H1 (cell line): Measurements from ENCODE around the gene RASD1. TPM values are rescaled to one million over a fixed set of nuclear protein-coding genes. Genes with fewer than 3 reads are reported as not detected.

Experiments used
- CTCF ChIA-PET: fragments of 300-600 bp; sonication (Branson Sonifier 250); formaldehyde crosslinking; loops from one replicate; lab custom pipeline; 2021; ENCODE audit not compliant: partially characterized antibody; lab: Charles Lee
- POLR2A ChIA-PET: fragments of 300-600 bp; sonication (Branson Sonifier 250); formaldehyde crosslinking; loops from one replicate; lab custom pipeline; 2021; ENCODE audit warnings: inconsistent platforms; ENCODE audit not compliant: partially characterized antibody; lab: Charles Lee
- DNase-seq, 2 experiments: peaks; one replicate each; pipeline versions ENCODE4 v3.0.0 to v3.0.0-alpha.2; 2010 to 2022; ENCODE audit warnings: low spot score in 2 of 2, low read depth in 1 of 2, mixed read lengths in 1 of 2
- FAIRE-seq: peaks from 2 replicates; lab custom pipeline; 2011; peaks lifted over from hg19 to GRCh38; lab: Jason Lieb, UNC
- H2AFZ ChIP-seq: 2 replicates; pipeline ENCODE4 v1.8.1; 2012; ENCODE audit warnings: low read length, inconsistent platforms
- H2AK5ac ChIP-seq: 2 replicates; pipeline ENCODE4 v1.6.1; 2013; ENCODE audit warnings: low read depth, low read length
- H2BK120ac ChIP-seq: replicated peaks from 2 replicates; pipeline ENCODE3; 2013; ENCODE audit warnings: low read depth, low read length, inconsistent platforms
- H2BK12ac ChIP-seq: 2 replicates; pipeline ENCODE4 v1.6.1; 2013; ENCODE audit warnings: low read depth, low read length
- H2BK15ac ChIP-seq: 2 replicates; pipeline ENCODE4 v1.6.1; 2013; ENCODE audit warnings: low read length
- H2BK20ac ChIP-seq: 2 replicates; pipeline ENCODE4 v1.6.1; 2013; ENCODE audit warnings: low read length
- H2BK5ac ChIP-seq: 2 replicates; pipeline ENCODE4 v1.6.1; 2013; ENCODE audit warnings: low read depth, low read length
- H3K14ac ChIP-seq: 2 replicates; pipeline ENCODE4 v1.6.1; 2013; ENCODE audit warnings: inconsistent platforms; ENCODE audit not compliant: insufficient read length
- H3K18ac ChIP-seq: 2 replicates; pipeline ENCODE4 v1.6.1; 2013; ENCODE audit warnings: low read length; ENCODE audit errors: extremely low read depth
- H3K23ac ChIP-seq: 2 replicates; pipeline ENCODE4 v1.6.1; 2013; ENCODE audit warnings: inconsistent platforms; ENCODE audit not compliant: insufficient read length
- H3K23me2 ChIP-seq: 2 replicates; pipeline ENCODE4 v1.6.1; 2013; ENCODE audit warnings: low read depth, low read length
- H3K27ac ChIP-seq: 2 replicates; pipeline ENCODE4 v1.6.1; 2011; ENCODE audit warnings: low read depth, low read length, inconsistent platforms
- H3K27me3 ChIP-seq, 4 experiments: replicated peaks in 1 of 4; 1 replicate in 1 of 4; 2 replicates in 3 of 4; pipeline versions ENCODE4 v1.6.1 to v1.8.1; 2011 to 2013; ENCODE audit warnings: low read length in 3 of 4, mild to moderate bottlenecking in 3 of 4, inconsistent platforms in 2 of 4, mixed read lengths in 2 of 4, moderate library complexity in 1 of 4; ENCODE audit not compliant: control insufficient read depth in 3 of 4, insufficient read depth in 3 of 4; ENCODE audit errors: extremely low read depth in 1 of 4
- H3K36me3 ChIP-seq, 4 experiments: 2 replicates each; pipeline versions ENCODE4 v1.6.1 to v1.8.1; 2011 to 2013; ENCODE audit warnings: mild to moderate bottlenecking in 4 of 4, low read length in 3 of 4, moderate library complexity in 2 of 4, control low read depth in 1 of 4, inconsistent platforms in 1 of 4; ENCODE audit not compliant: insufficient read depth in 4 of 4, control insufficient read depth in 2 of 4
- H3K4ac ChIP-seq: replicated peaks from 2 replicates; pipeline ENCODE3; 2013; ENCODE audit warnings: low read length, low read depth, mixed read lengths, inconsistent platforms; ENCODE audit not compliant: insufficient read length
- H3K4me1 ChIP-seq, 4 experiments: replicated peaks in 1 of 4; 1 replicate in 1 of 4; 2 replicates in 3 of 4; pipeline versions ENCODE4 v1.6.1 to v1.8.1; 2011 to 2013; ENCODE audit warnings: low read length in 3 of 4, inconsistent platforms in 2 of 4, mixed read lengths in 1 of 4; ENCODE audit not compliant: insufficient read depth in 4 of 4, control insufficient read depth in 3 of 4
- H3K4me2 ChIP-seq, 2 experiments: 2 replicates each; pipeline versions ENCODE4 v1.6.1 to v1.8.1; 2011 to 2013; ENCODE audit warnings: low read depth in 2 of 2, low read length in 2 of 2, control low read depth in 1 of 2, inconsistent platforms in 1 of 2, mild to moderate bottlenecking in 1 of 2; ENCODE audit not compliant: insufficient read depth in 1 of 2
- H3K4me3 ChIP-seq, 4 experiments: fragments of 200-600, 300-600 bp in 1 of 4; sonication (generic), shearing (Covaris generic), sonication (Bioruptor Twin) in 1 of 4; 2 replicates each; pipeline versions ENCODE4 v1.5.1 to v1.8.1; 2011 to 2016; ENCODE audit warnings: low read length in 4 of 4, low read depth in 3 of 4, control low read depth in 2 of 4, inconsistent platforms in 2 of 4, mild to moderate bottlenecking in 2 of 4, mixed read lengths in 1 of 4, moderate library complexity in 1 of 4; ENCODE audit not compliant: insufficient read depth in 2 of 4; ENCODE audit errors: extremely low read depth in 1 of 4
- H3K56ac ChIP-seq: replicated peaks from 2 replicates; pipeline ENCODE3; 2013; ENCODE audit warnings: low read depth, mild to moderate bottlenecking, mixed read lengths, low read length, inconsistent platforms; ENCODE audit not compliant: insufficient read length
- H3K79me1 ChIP-seq: 2 replicates; pipeline ENCODE4 v1.6.1; 2013; ENCODE audit warnings: low read depth, low read length, control low read depth
- H3K79me2 ChIP-seq, 2 experiments: 2 replicates each; pipeline versions ENCODE4 v1.6.1 to v1.8.1; 2012 to 2013; ENCODE audit warnings: low read length in 2 of 2, mild to moderate bottlenecking in 2 of 2, inconsistent platforms in 1 of 2; ENCODE audit not compliant: insufficient read depth in 2 of 2, control insufficient read depth in 1 of 2
- H3K9ac ChIP-seq, 4 experiments: replicated peaks in 1 of 4; 1 replicate in 1 of 4; 2 replicates in 3 of 4; pipeline versions ENCODE4 v1.6.1 to v1.8.1; 2011 to 2013; ENCODE audit warnings: low read depth in 3 of 4, low read length in 3 of 4, control low read depth in 2 of 4, mild to moderate bottlenecking in 2 of 4, moderate library complexity in 2 of 4, inconsistent platforms in 1 of 4; ENCODE audit errors: extremely low read depth in 1 of 4
- H3K9me3 ChIP-seq, 2 experiments: 2 replicates each; pipeline versions ENCODE4 v1.6.1 to v1.8.1; 2012 to 2013; ENCODE audit warnings: mild to moderate bottlenecking in 2 of 2, moderate library complexity in 2 of 2, control low read depth in 1 of 2, inconsistent platforms in 1 of 2, low read depth in 1 of 2, low read length in 1 of 2, mixed read lengths in 1 of 2; ENCODE audit not compliant: insufficient read depth in 2 of 2
- H4K20me1 ChIP-seq, 2 experiments: replicated peaks in 1 of 2; 2 replicates each; pipeline versions ENCODE3 to v1.8.1; 2011 to 2013; ENCODE audit warnings: inconsistent platforms in 2 of 2, low read length in 2 of 2, mild to moderate bottlenecking in 1 of 2; ENCODE audit not compliant: insufficient read depth in 2 of 2, control insufficient read depth in 1 of 2
- H4K5ac ChIP-seq: 2 replicates; pipeline ENCODE4 v1.6.1; 2013; ENCODE audit warnings: low read length, low read depth, mixed read lengths, inconsistent platforms; ENCODE audit not compliant: insufficient read length
- H4K8ac ChIP-seq: 2 replicates; pipeline ENCODE4 v1.8.0; 2013; ENCODE audit warnings: mild to moderate bottlenecking, moderate library complexity, low read length, inconsistent platforms; ENCODE audit not compliant: insufficient read depth; ENCODE audit errors: extremely low read depth
- H4K91ac ChIP-seq: replicated peaks from 2 replicates; pipeline ENCODE3; 2013; ENCODE audit warnings: low read length, mixed read lengths, inconsistent platforms; ENCODE audit not compliant: insufficient read length
- CEBPB ChIP-seq: IDR thresholded peaks from 2 replicates; pipeline ENCODE4 v1.6.1; 2012; ENCODE audit warnings: low read depth, low read length
- EZH2 ChIP-seq: fragments of 200-600 bp; sonication (generic); IDR thresholded peaks from 2 replicates; pipeline ENCODE4 v1.7.1; 2012; ENCODE audit warnings: low read depth, mild to moderate bottlenecking, moderate library complexity, low read length, inconsistent platforms; ENCODE audit not compliant: severe bottlenecking
- FOSL1 ChIP-seq: IDR thresholded peaks from 2 replicates; pipeline ENCODE4 v1.6.1; 2011; ENCODE audit warnings: mild to moderate bottlenecking, low read depth, low read length, moderate library complexity; ENCODE audit not compliant: insufficient read depth
- KDM5A ChIP-seq: fragments of 200-600 bp; IDR thresholded peaks from 2 replicates; pipeline ENCODE4 v1.7.1; 2012; ENCODE audit warnings: mild to moderate bottlenecking, low read length, inconsistent platforms, mixed read lengths
- MAX ChIP-seq: IDR thresholded peaks from 2 replicates; pipeline ENCODE4 v1.6.1; 2012; ENCODE audit warnings: inconsistent platforms
- RAD21 ChIP-seq, 2 experiments: IDR thresholded peaks in 1 of 2; conservative IDR thresholded peaks in 1 of 2; 2 replicates each; pipeline ENCODE4 v1.6.1; 2011; ENCODE audit warnings: low read depth in 2 of 2, low read length in 2 of 2, improper control_type of control experiment in 1 of 2, inconsistent platforms in 1 of 2, mild to moderate bottlenecking in 1 of 2, moderate library complexity in 1 of 2
- RFX5 ChIP-seq: IDR thresholded peaks from 2 replicates; pipeline ENCODE4 v1.6.1; 2011; ENCODE audit warnings: low read depth, low read length, improper control_type of control experiment, borderline replicate concordance
- RNF2 ChIP-seq: fragments of 200-900, 300-1000 bp; sonication (generic); IDR thresholded peaks from 2 replicates; pipeline ENCODE4 v1.7.1; 2016; ENCODE audit warnings: borderline replicate concordance, low read depth, mild to moderate bottlenecking, antibody characterized with exemption, low read length; ENCODE audit not compliant: poor library complexity, severe bottlenecking; ENCODE audit errors: missing control alignments
- RXRA ChIP-seq: IDR thresholded peaks from 2 replicates; pipeline ENCODE4 v1.6.1; 2011; ENCODE audit warnings: low read depth, mild to moderate bottlenecking, low read length, moderate library complexity; ENCODE audit not compliant: insufficient read depth
- SIN3A ChIP-seq, 2 experiments: IDR thresholded peaks in 1 of 2; conservative IDR thresholded peaks in 1 of 2; 2 replicates each; pipeline ENCODE4 v1.6.1; 2011 to 2012; ENCODE audit warnings: low read length in 2 of 2, improper control_type of control experiment in 1 of 2, low read depth in 1 of 2, mild to moderate bottlenecking in 1 of 2
- SP1 ChIP-seq: IDR thresholded peaks from 2 replicates; pipeline ENCODE4 v1.6.1; 2011; ENCODE audit warnings: low read depth, low read length
- TCF12 ChIP-seq: IDR thresholded peaks from 2 replicates; pipeline ENCODE4 v1.6.1; 2011; ENCODE audit warnings: low read depth, mild to moderate bottlenecking, low read length
- WGBS, 2 experiments: shearing (Covaris generic) in 1 of 2; methylation state at CpG; one replicate each; pipeline versions ENCODE4 v1.1.6 to v1.1.7; 2013 to 2015; ENCODE audit warnings: low lambda C conversion rate in 2 of 2, mixed read lengths in 2 of 2, inconsistent platforms in 1 of 2, low coverage in 1 of 2, missing lambda C conversion rate in 1 of 2; ENCODE audit not compliant: insufficient replicate concordance in 2 of 2, insufficient coverage in 1 of 2, insufficient read length in 1 of 2; ENCODE audit errors: extremely low coverage in 1 of 2, missing lambda C conversion rate in 1 of 2; 5-methylcytosine and 5-hydroxymethylcytosine counted together
- polyA plus RNA-seq, 7 experiments: library from polyadenylated mRNA; depleted of rRNA in 3 of 7; stranded (reverse) in 5 of 7; unstranded in 2 of 7; fragments of >200 nt in 5 of 7; fragments of 200-250 nt in 2 of 7; gene quantifications; 1 replicate in 5 of 7; 2 replicates in 1 of 7; 4 replicates in 1 of 7; pipeline versions ENCODE4 v1.2.1 to v1.2.3, GENCODE V29; 2011 to 2013; ENCODE audit warnings: missing spikeins in 2 of 7, mixed read lengths in 2 of 7
- total RNA-seq: library from RNA; stranded (reverse); fragmentation: NEBNext Ultra II Directional; extraction: Animal tissue kit (Norgen Biotek cat#: 25700); gene quantifications from 2 replicates; pipeline ENCODE4 v1.2.1, GENCODE V29; 2021

Gene RASD1
- total and polyA plus RNA-seq, 2 of the 8 experiments (the other 6 are each of a cell fraction or from before 2014, with no cell fraction given): 2.3 to 2.6 TPM

DNA sequence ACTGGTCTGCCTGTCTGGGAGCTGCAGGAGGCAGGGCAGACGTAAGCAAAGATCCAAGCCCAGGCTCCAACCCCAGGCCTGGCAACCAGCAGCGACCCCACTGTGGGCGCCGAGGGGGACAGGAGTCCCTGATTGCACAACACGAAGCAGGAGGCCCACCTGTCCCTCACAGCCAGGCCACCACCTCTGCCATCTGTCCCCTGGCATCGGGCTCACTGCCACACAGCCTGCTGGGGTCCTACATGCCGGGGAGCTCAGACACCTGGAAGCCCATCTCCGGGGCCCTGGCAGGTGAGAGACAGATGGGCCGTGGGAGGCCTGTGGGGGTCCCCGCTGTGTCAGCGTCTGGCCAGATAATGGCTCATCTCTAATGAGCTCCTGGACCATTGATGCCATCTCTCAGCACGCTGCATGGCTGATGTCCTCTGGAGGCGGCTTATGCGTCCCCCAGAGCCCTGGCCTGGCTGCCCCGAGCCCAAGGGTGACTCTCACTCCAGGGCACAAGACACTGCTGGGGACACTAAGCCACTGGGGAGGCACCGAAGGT is 11.3 kb upstream of the RASD1 start:
- no peak overlapping the region for H3K4me3 ChIP-seq
- CTCF ChIA-PET: interaction anchor here (1.0 to 5.1 kb wide), 7 partner anchors 10 to 152 kb away, joined by 3 to 40 read pairs (median 10); partner anchors contain the start of gene RASD1
- no peak overlapping the region for H3K9ac ChIP-seq
- H4K20me1 ChIP-seq: peaks cover 0 to 2% of the 10 kb centered on the region in 2 experiments
- H3K79me2 ChIP-seq: no peaks in the 10 kb centered on the region
- no peak overlapping the region for H3K27ac ChIP-seq
- H3K18ac ChIP-seq: no peak overlapping the region
- H4K5ac ChIP-seq: no peak overlapping the region
- no peak overlapping the region for H2AK5ac ChIP-seq
- no peak overlapping the region for H3K4ac ChIP-seq
- H2BK120ac ChIP-seq: no peak overlapping the region
- H2BK12ac ChIP-seq: no peak overlapping the region
- H3K4me1 ChIP-seq: peaks cover 0 to 2% (median 0%) of the 10 kb centered on the region in 4 experiments; a peak in 1 of 7 replicates
- 78% methylated on average over 14 of the region's 16 CpGs; no CpG with 5 or more reads in 1 of the 2 experiments for WGBS, 2 experiments
- no peak for DNase-seq
- no peak overlapping the region for H4K91ac ChIP-seq
- H3K23ac ChIP-seq: no peak overlapping the region
- H3K23me2 ChIP-seq: no peaks in the 10 kb centered on the region
- H4K8ac ChIP-seq: no peak overlapping the region
- H3K36me3 ChIP-seq: no peaks in the 10 kb centered on the region
- H2BK20ac ChIP-seq: no peak overlapping the region
- no peak overlapping the region for H3K14ac ChIP-seq
- POLR2A ChIA-PET: interaction anchor here (0.9 kb wide), 1 partner anchor 12 kb away, joined by 3 read pairs; the partner anchor contains the start of gene RASD1
- no peaks in the 10 kb centered on the region for H3K79me1 ChIP-seq
- FAIRE-seq: no peak
- H2BK5ac ChIP-seq: no peak overlapping the region
- no peak overlapping the region for H2AFZ ChIP-seq
- H3K56ac ChIP-seq: no peak overlapping the region
- H3K27me3 ChIP-seq: no peaks in the 10 kb centered on the region; a peak in 1 of 7 replicates
- H3K9me3 ChIP-seq: no peaks in the 10 kb centered on the region
- H3K4me2 ChIP-seq: no peak overlapping the region
- no peak overlapping the region for H2BK15ac ChIP-seq
- no peak for TF ChIP-seq RFX5
- no peak for TF ChIP-seq TCF12
- no peak for TF ChIP-seq RNF2
- no peak for TF ChIP-seq SP1
- no peak for TF ChIP-seq EZH2
- TF ChIP-seq RXRA: no peak
- no peak for TF ChIP-seq RAD21 (IDR thresholded peaks at IDR 0.05 in 1 of 2, conservative IDR thresholded peaks at IDR 0.05 in 1 of 2; ENCODE audit: low read depth in 2 of 2, low read length in 2 of 2)
- no peak for TF ChIP-seq MAX
- no peak for TF ChIP-seq KDM5A
- no peak for TF ChIP-seq SIN3A (conservative IDR thresholded peaks at IDR 0.05 in 1 of 2, IDR thresholded peaks at IDR 0.05 in 1 of 2; ENCODE audit: low read depth in 1 of 2, low read length in 2 of 2)
- TF ChIP-seq FOSL1: no peak
- TF ChIP-seq CEBPB: no peak
